IPS-15b (cell line): ENCODE results near the gene CNN2.

Source experiments
- H3K27me3 ChIP-seq: one replicate; pipeline ENCODE4 v1.6.1; 2013; ENCODE audit warnings: low read length; ENCODE audit not compliant: control insufficient read depth, insufficient read depth
- H3K36me3 ChIP-seq: one replicate; pipeline ENCODE4 v1.6.1; 2013; ENCODE audit warnings: low read length; ENCODE audit not compliant: control insufficient read depth, insufficient read depth
- H3K4me1 ChIP-seq: one replicate; pipeline ENCODE4 v1.6.1; 2013; ENCODE audit warnings: mild to moderate bottlenecking, low read length; ENCODE audit not compliant: control insufficient read depth, insufficient read depth
- H3K4me3 ChIP-seq: one replicate; pipeline ENCODE4 v1.5.1; 2013; ENCODE audit warnings: low read depth, low read length
- H3K9ac ChIP-seq: one replicate; pipeline ENCODE4 v1.6.1; 2013; ENCODE audit warnings: low read depth, mild to moderate bottlenecking, low read length
- H3K9me3 ChIP-seq: one replicate; pipeline ENCODE4 v1.6.1; 2013; ENCODE audit warnings: mild to moderate bottlenecking, low read length; ENCODE audit not compliant: control insufficient read depth, insufficient read depth

The CNN2 gene

GRCh38 chr19:990119-990571, 36.3 kb upstream of the CNN2 start:
- H3K4me3 ChIP-seq = no peak overlapping the region
- H3K27me3 ChIP-seq = no peaks in the 10 kb centered on the region
- no peaks in the 10 kb centered on the region for H3K4me1 ChIP-seq
- H3K36me3 ChIP-seq = peaks cover 55% of the 10 kb centered on the region
- no peaks in the 10 kb centered on the region for H3K9me3 ChIP-seq
- H3K9ac ChIP-seq = no peak overlapping the region

GRCh38 chr19:990746-991145, 35.7 kb upstream of the CNN2 start:
- H3K9ac ChIP-seq = no peak overlapping the region
- H3K27me3 ChIP-seq = no peaks in the 10 kb centered on the region
- H3K9me3 ChIP-seq = no peaks in the 10 kb centered on the region
- H3K4me3 ChIP-seq = no peak overlapping the region
- peaks cover 55% of the 10 kb centered on the region for H3K36me3 ChIP-seq
- no peaks in the 10 kb centered on the region for H3K4me1 ChIP-seq

- Histone ChIP-seq H3K36me3 (peaks cover 49% of the 10 kb centered on the region), H3K4me3 (no peak overlapping the region), H3K27me3 (no peaks in the 10 kb centered on the region), H3K9ac (no peak overlapping the region), H3K9me3 (no peaks in the 10 kb centered on the region), H3K4me1 (no peaks in the 10 kb centered on the region)
These were observed 35.1 kb upstream of the CNN2 start for GRCh38 chr19:991174-991931.

GRCh38 chr19:991932-992669, 34.3 kb upstream of the CNN2 start:
- Histone ChIP-seq H3K9me3 (no peaks in the 10 kb centered on the region), H3K9ac (no peak overlapping the region), H3K36me3 (peaks cover 44% of the 10 kb centered on the region), H3K4me1 (no peaks in the 10 kb centered on the region), H3K4me3 (no peak overlapping the region), H3K27me3 (peaks cover under 1% of the 10 kb centered on the region)

- no peak overlapping the region for H3K9ac ChIP-seq
- no peaks in the 10 kb centered on the region for H3K4me1 ChIP-seq
- peaks cover 2% of the 10 kb centered on the region for H3K27me3 ChIP-seq
- no peaks in the 10 kb centered on the region for H3K9me3 ChIP-seq
- H3K36me3 ChIP-seq = peaks cover 44% of the 10 kb centered on the region
- H3K4me3 ChIP-seq = no peak overlapping the region
These were observed 33.7 kb upstream of the CNN2 start for GRCh38 chr19:992670-993055.

GRCh38 chr19:993361-993830, 33.0 kb upstream of the CNN2 start:
- Histone ChIP-seq H3K36me3 (peaks cover 41% of the 10 kb centered on the region), H3K4me3 (no peak overlapping the region), H3K27me3 (peaks cover 4% of the 10 kb centered on the region), H3K9me3 (no peaks in the 10 kb centered on the region), H3K9ac (no peak overlapping the region), H3K4me1 (no peaks in the 10 kb centered on the region)

- Histone ChIP-seq H3K9ac (no peak overlapping the region), H3K27me3 (peaks cover 4% of the 10 kb centered on the region), H3K4me3 (no peak overlapping the region), H3K4me1 (no peaks in the 10 kb centered on the region), H3K36me3 (peaks cover 41% of the 10 kb centered on the region), H3K9me3 (no peaks in the 10 kb centered on the region)
These were observed 32.5 kb upstream of the CNN2 start for GRCh38 chr19:993831-994393.

GRCh38 chr19:994516-994915, 31.9 kb upstream of the CNN2 start:
- no peaks in the 10 kb centered on the region for H3K4me1 ChIP-seq
- no peak overlapping the region for H3K9ac ChIP-seq
- H3K4me3 ChIP-seq = no peak overlapping the region
- no peaks in the 10 kb centered on the region for H3K9me3 ChIP-seq
- peaks cover 8% of the 10 kb centered on the region for H3K27me3 ChIP-seq
- peaks cover 38% of the 10 kb centered on the region for H3K36me3 ChIP-seq

- Histone ChIP-seq H3K27me3 (peaks cover 8% of the 10 kb centered on the region), H3K4me1 (no peaks in the 10 kb centered on the region), H3K4me3 (no peak overlapping the region), H3K9ac (no peak overlapping the region), H3K36me3 (peaks cover 34% of the 10 kb centered on the region), H3K9me3 (no peaks in the 10 kb centered on the region)
These were observed 31.2 kb upstream of the CNN2 start for GRCh38 chr19:995051-995827.

DNA sequence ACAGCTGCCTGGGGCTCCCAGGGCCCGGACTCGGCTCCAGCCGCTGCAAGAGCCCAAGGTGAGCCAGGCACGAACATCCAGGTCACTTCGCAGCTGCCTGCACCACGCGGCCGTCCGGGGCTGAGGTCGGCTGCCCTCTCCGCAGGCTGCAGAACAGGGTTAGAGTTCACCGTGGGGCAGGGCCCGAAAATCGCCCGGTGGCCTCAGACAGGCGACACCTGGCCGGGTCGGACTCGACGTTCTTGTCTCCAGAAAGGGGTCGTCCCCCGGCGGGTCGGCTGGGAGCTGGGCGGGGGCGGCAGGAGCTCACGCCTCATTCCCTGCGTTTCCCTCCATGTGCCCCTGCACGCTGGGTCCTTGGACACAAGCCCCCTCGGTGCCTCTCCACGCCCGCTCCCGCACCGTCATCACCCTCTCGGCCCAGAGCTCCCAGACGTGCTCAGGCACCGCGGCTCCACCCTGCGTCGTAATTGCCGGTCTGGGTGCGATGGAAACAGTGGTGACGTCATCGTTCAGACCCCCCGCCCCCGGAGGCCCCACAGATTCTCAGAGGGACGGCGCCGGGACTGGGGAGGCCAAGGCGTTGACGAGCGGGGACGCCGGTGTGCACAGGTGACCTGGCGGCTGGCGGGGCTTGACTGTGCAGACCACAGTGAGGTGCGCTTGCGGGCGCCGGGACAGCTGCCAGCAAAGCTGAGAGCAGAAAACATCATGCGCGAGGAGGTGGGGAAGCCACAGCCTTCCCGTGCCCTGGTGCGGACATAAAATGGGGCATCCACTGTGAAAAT, 30.2 kb upstream of the CNN2 start:
- Histone ChIP-seq H3K4me3 (peak overlapping the region; percentile 18), H3K36me3 (peaks cover 25% of the 10 kb centered on the region), H3K4me1 (no peaks in the 10 kb centered on the region), H3K27me3 (peaks cover 13% of the 10 kb centered on the region), H3K9me3 (no peaks in the 10 kb centered on the region), H3K9ac (no peak overlapping the region)

GRCh38 chr19:998064-998463, 28.3 kb upstream of the CNN2 start:
- Histone ChIP-seq H3K27me3 (peaks cover 17% of the 10 kb centered on the region), H3K4me3 (no peak overlapping the region), H3K4me1 (no peaks in the 10 kb centered on the region), H3K9me3 (no peaks in the 10 kb centered on the region), H3K36me3 (peaks cover 21% of the 10 kb centered on the region), H3K9ac (no peak overlapping the region)
